GM18867 (cell line): Measurements from ENCODE around the gene SMCHD1.
"Not testable (repeated sequence)": the region's sequence is repeated elsewhere in the genome, so short reads cannot be mapped to it uniquely, and the experiment has no call there.

Experiments
- ATAC-seq: cut with Tn5 transposase; IDR thresholded peaks from one replicate; pipeline ENCODE4 v1.9.1; 2021; ENCODE audit warnings: mild to moderate bottlenecking, moderate library complexity; ENCODE audit not compliant: unreplicated experiment

Gene SMCHD1

GRCh38 chr18:2850816-2851215 is 195.3 kb downstream of the SMCHD1 start:
- ATAC-seq, result no peak

GRCh38 chr18:2851771-2852170 is 196.2 kb downstream of the SMCHD1 start:
- ATAC-seq, result no peak

DNA sequence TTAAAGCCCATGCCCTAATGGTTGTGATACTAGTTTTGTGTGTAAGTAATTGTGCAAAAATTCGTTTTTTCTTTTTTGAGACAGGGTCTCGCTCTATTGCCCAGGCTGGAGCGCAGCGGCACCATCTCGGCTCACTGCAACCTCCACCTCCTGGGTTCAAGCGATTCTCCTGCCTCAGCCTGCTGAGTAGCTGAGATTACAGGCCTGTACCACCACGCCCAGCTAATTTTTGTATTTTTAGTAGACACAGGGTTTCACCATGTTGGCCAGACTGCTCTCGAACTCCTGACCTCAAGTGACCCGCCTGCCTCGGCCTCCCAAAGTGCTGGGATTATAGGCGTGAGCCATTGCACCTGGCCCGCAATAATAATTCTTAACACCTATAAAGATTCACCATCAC is 196.9 kb downstream of the SMCHD1 start:
- ATAC-seq, result not testable (repeated sequence)

DNA sequence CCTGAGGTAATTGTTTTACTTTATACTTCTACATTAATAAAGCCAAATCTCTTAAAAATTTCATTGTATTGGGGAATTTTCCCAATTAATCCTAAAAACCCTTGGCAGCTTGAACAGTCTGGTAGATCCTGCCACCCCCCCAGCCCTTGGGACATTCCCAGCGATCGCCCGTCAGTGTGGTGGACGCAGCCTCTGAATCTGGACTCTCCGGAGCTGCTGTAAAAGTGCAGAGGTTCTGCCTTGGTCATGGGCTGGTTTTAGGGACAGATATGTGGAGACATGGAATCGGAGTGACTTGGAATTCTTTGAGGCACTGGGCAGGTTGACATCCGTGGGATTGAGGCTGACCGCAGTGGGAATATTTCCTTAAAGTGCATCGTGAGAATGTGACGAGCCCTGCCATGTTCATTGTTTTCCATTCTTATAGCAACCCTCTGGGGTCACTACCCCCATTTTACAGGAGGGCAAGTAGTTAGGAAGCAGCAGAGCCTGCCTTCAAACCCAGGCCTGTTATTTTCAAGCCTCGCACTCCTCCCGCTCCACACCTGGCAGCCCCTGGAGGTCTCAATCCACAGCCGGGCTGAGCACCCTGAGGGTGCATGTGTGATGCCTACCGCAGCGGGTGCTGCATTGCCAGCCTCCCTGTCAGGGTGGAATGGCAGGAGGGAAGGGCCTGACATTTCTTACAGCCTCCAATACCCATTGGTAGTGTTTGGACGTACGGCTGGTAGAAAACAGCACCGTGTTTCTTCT is 197.8 kb downstream of the SMCHD1 start:
- ATAC-seq, result no peak

- no peak for ATAC-seq
Measured at GRCh38 chr18:2853926-2854664, 198.6 kb downstream of the SMCHD1 start.
